Activated T-helper 1 cell treated with Interleukin-2 at 50 U/mL for 16 hours (primary cell): ENCODE data around the gene CUBN.
"Not testable (repeated sequence)": the region's sequence is repeated elsewhere in the genome, so short reads cannot be mapped to it uniquely, and the experiment has no call there.

Source experiments
- DNase-seq: peaks from one replicate; pipeline ENCODE4 v3.0.0-alpha.2; 2020; ENCODE audit warnings: low read depth

The CUBN gene

GRCh38 chr10:17141504-17142229 lies 12.1 kb upstream of the CUBN start:
- DNase-seq: no peak

- DNase-seq: no peak
Measured at GRCh38 chr10:17140386-17140761, 10.8 kb upstream of the CUBN start.

GRCh38 chr10:17138460-17139042 lies 8.9 kb upstream of the CUBN start:
- DNase-seq: no peak

- no peak for DNase-seq
Measured at GRCh38 chr10:17134737-17135260, 5.2 kb upstream of the CUBN start.

GRCh38 chr10:17134282-17134681 lies 4.7 kb upstream of the CUBN start:
- no peak for DNase-seq

GRCh38 chr10:17128261-17128660 lies 1.4 kb downstream of the CUBN start:
- no peak for DNase-seq

GRCh38 chr10:17126327-17126726 lies 3.3 kb downstream of the CUBN start:
- no peak for DNase-seq

- DNase-seq: no peak
Measured at GRCh38 chr10:17125206-17125893, 4.3 kb downstream of the CUBN start.

GRCh38 chr10:17123961-17124360 lies 5.7 kb downstream of the CUBN start:
- no peak for DNase-seq

- DNase-seq: no peak
Measured at GRCh38 chr10:17122726-17123661, 6.6 kb downstream of the CUBN start.

GRCh38 chr10:17122052-17122451 lies 7.6 kb downstream of the CUBN start:
- DNase-seq: no peak

- no peak for DNase-seq
Measured at GRCh38 chr10:17120694-17121093, 8.9 kb downstream of the CUBN start.

- DNase-seq: no peak
Measured at GRCh38 chr10:17119845-17120244, 9.8 kb downstream of the CUBN start.

- DNase-seq: no peak
Measured at GRCh38 chr10:17116193-17116592, 13.4 kb downstream of the CUBN start.

GRCh38 chr10:17115683-17116082 lies 13.9 kb downstream of the CUBN start:
- no peak for DNase-seq

GRCh38 chr10:17114878-17115444 lies 14.7 kb downstream of the CUBN start:
- DNase-seq: not testable (repeated sequence)

GRCh38 chr10:17113889-17114540 lies 15.6 kb downstream of the CUBN start:
- DNase-seq: no peak

GRCh38 chr10:17113346-17113745 lies 16.3 kb downstream of the CUBN start:
- no peak for DNase-seq

GRCh38 chr10:17112566-17112965 lies 17.0 kb downstream of the CUBN start:
- no peak for DNase-seq

- DNase-seq: no peak
Measured at GRCh38 chr10:17109475-17110207, 20.0 kb downstream of the CUBN start.
